Natural killer cell (primary cell): ENCODE measurements around the gene SMAD7. TPM values are rescaled to one million over a fixed set of nuclear protein-coding genes. Genes with fewer than 3 reads are reported as not detected.

Experiments used
- ATAC-seq, 3 donors: fragments of 150-1000 bp in 2 of 3; fragments of 200-7000 bp in 1 of 3; cut with Tn5 transposase; 1 replicate in 1 of 3; 2 replicates in 2 of 3; pipeline ENCODE4 v1.10.0; 2021; ENCODE audit warnings: mild to moderate bottlenecking in 2 of 3, moderate library complexity in 2 of 3
- DNase-seq, 2 donors: peaks; one replicate each; pipeline versions ENCODE4 v3.0.0 to v3.0.0-alpha.2; 2013 to 2021; ENCODE audit warnings: mixed read lengths in 1 of 2
- H3K27ac ChIP-seq: one replicate; pipeline ENCODE4 v1.5.1; 2013; ENCODE audit warnings: mild to moderate bottlenecking, low read length
- H3K27me3 ChIP-seq: one replicate; pipeline ENCODE4 v1.6.1; 2013; ENCODE audit warnings: low read length; ENCODE audit not compliant: control insufficient read depth, insufficient read depth
- H3K36me3 ChIP-seq: one replicate; pipeline ENCODE4 v1.6.1; 2013; ENCODE audit warnings: low read length; ENCODE audit not compliant: control insufficient read depth, insufficient read depth
- H3K4me1 ChIP-seq: one replicate; pipeline ENCODE4 v1.6.1; 2013; ENCODE audit warnings: low read length; ENCODE audit not compliant: control insufficient read depth, insufficient read depth
- H3K4me3 ChIP-seq: one replicate; pipeline ENCODE4 v1.5.1; 2013; ENCODE audit warnings: low read length
- H3K9me3 ChIP-seq: one replicate; pipeline ENCODE4 v1.6.1; 2013; ENCODE audit warnings: low read length; ENCODE audit not compliant: control insufficient read depth, insufficient read depth
- H3K27ac Mint-ChIP-seq, 2 donors: one replicate each; pipeline ENCODE4 v1.8.0; 2022; ENCODE audit warnings: mild to moderate bottlenecking in 2 of 2, mixed read lengths in 2 of 2, moderate library complexity in 1 of 2
- H3K27me3 Mint-ChIP-seq, 2 donors: one replicate each; pipeline ENCODE4 v1.8.0; 2022; ENCODE audit warnings: low read depth in 2 of 2, mixed read lengths in 2 of 2
- H3K36me3 Mint-ChIP-seq: one replicate; pipeline ENCODE4 v1.8.0; 2022; ENCODE audit warnings: mixed read lengths
- H3K4me1 Mint-ChIP-seq, 2 donors: one replicate each; pipeline ENCODE4 v1.8.0; 2022; ENCODE audit warnings: mixed read lengths in 2 of 2
- H3K4me3 Mint-ChIP-seq: one replicate; pipeline ENCODE4 v1.8.0; 2022; ENCODE audit warnings: mild to moderate bottlenecking, moderate library complexity, mixed read lengths
- H3K9me3 Mint-ChIP-seq, 2 donors: one replicate each; pipeline ENCODE4 v1.8.0; 2022; ENCODE audit warnings: mixed read lengths in 2 of 2
- WGBS: methylation state at CpG from one replicate; pipeline ENCODE4 v1.1.7; 2013; ENCODE audit warnings: missing lambda C conversion rate; ENCODE audit not compliant: insufficient coverage; 5-methylcytosine and 5-hydroxymethylcytosine counted together
- intact Hi-C: fragments of 100-400 bp; cut with micrococcal nuclease; formaldehyde crosslinking; loops from one replicate; pipeline ENCODE4 v1.14.2; 2022
- total RNA-seq, 4 donors: library from RNA; stranded (reverse); fragments of 120-200 nt in 1 of 4; gene quantifications; one replicate each; pipeline versions ENCODE4 v1.2.3 to v1.2.4, GENCODE V29; 2013 to 2022
- TF ChIP-seq, protein P1 (sequence below): fragments of 200-600 bp; IDR thresholded peaks from one replicate; pipeline ENCODE4 v1.8.0; 2022; ENCODE audit warnings: antibody characterized with exemption

SMAD7 gene
- total RNA-seq, 3 donors from 2014 or later (not counting 1 experiment from before 2014, with no cell fraction given) = 127 to 204 (median 182) TPM

DNA sequence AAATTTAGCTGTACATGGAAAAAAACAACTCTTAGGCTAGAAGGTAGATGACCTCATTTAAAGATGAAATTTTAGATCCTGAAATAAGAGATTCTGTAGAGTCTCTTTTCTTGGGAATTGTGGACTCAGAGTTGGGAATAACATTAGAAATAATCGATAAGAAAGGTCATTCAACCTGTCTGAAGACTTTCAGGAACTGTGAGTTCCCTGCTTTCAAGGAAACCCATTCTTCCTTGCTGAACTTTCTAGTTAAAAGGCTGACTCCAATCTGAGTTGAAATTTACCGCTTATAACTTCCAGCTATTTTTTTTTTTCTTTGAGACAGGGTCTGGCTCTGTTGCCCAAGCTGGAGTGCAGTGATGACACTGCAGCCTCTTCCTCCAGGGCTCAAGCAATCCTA is 16.8 kb upstream of the SMAD7 start:
- DNase-seq (no peak), ATAC-seq (no peak)
- H3K9me3 ChIP-seq = no peaks in the 10 kb centered on the region
- no peak overlapping the region for H3K27ac ChIP-seq
- Mint-ChIP-seq H3K27me3 (peaks cover 7 to 8% of the 10 kb centered on the region in 2 donors), H3K9me3 (no peaks in the 10 kb centered on the region), H3K4me3 (no peak overlapping the region), H3K36me3 (no peaks in the 10 kb centered on the region), H3K27ac (no peak overlapping the region), H3K4me1 (peaks cover 5 to 7% of the 10 kb centered on the region in 2 donors)
- 93% methylated on average over 2 of the region's 2 CpGs for WGBS
- no peaks in the 10 kb centered on the region for H3K4me1 ChIP-seq
- no peaks in the 10 kb centered on the region for H3K36me3 ChIP-seq
- intact Hi-C loops = no loop called here
- TF ChIP-seq, protein P1, sequence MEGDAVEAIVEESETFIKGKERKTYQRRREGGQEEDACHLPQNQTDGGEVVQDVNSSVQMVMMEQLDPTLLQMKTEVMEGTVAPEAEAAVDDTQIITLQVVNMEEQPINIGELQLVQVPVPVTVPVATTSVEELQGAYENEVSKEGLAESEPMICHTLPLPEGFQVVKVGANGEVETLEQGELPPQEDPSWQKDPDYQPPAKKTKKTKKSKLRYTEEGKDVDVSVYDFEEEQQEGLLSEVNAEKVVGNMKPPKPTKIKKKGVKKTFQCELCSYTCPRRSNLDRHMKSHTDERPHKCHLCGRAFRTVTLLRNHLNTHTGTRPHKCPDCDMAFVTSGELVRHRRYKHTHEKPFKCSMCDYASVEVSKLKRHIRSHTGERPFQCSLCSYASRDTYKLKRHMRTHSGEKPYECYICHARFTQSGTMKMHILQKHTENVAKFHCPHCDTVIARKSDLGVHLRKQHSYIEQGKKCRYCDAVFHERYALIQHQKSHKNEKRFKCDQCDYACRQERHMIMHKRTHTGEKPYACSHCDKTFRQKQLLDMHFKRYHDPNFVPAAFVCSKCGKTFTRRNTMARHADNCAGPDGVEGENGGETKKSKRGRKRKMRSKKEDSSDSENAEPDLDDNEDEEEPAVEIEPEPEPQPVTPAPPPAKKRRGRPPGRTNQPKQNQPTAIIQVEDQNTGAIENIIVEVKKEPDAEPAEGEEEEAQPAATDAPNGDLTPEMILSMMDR = no peak
- H3K27me3 ChIP-seq = no peaks in the 10 kb centered on the region
- no peak overlapping the region for H3K4me3 ChIP-seq

DNA sequence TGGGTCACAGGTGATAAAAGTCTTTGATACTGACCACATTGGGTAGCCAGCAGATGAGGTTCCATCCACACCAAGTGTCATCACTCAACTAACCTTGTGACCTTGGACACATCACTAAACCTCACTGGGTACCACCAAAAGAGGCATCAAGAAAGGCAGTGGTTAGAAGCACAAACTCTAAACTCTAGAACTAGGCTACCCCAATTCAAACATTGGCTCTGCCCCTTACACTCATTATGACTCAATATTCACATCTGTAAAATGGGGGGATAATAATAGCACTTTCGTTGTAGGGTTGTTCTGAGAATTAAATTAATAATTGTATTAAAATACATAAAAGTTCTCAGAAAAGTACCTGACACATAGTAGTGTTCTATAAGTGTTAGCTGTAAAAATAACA is 15.8 kb upstream of the SMAD7 start:
- intact Hi-C loops = no loop called here
- no peaks in the 10 kb centered on the region for H3K4me1 ChIP-seq
- no peak overlapping the region for H3K4me3 ChIP-seq
- Mint-ChIP-seq H3K4me3 (no peak overlapping the region), H3K36me3 (no peaks in the 10 kb centered on the region), H3K4me1 (peaks cover 5 to 7% of the 10 kb centered on the region in 2 donors), H3K27ac (no peak overlapping the region), H3K27me3 (peaks cover 7 to 9% of the 10 kb centered on the region in 2 donors), H3K9me3 (no peaks in the 10 kb centered on the region)
- H3K36me3 ChIP-seq = no peaks in the 10 kb centered on the region
- TF ChIP-seq, protein P1 = no peak
- H3K27ac ChIP-seq = no peak overlapping the region
- no peak for ATAC-seq
- H3K9me3 ChIP-seq = no peaks in the 10 kb centered on the region
- DNase-seq = no peak
- WGBS = no CpG with 5 or more reads among the region's 1 CpG
- no peaks in the 10 kb centered on the region for H3K27me3 ChIP-seq

DNA sequence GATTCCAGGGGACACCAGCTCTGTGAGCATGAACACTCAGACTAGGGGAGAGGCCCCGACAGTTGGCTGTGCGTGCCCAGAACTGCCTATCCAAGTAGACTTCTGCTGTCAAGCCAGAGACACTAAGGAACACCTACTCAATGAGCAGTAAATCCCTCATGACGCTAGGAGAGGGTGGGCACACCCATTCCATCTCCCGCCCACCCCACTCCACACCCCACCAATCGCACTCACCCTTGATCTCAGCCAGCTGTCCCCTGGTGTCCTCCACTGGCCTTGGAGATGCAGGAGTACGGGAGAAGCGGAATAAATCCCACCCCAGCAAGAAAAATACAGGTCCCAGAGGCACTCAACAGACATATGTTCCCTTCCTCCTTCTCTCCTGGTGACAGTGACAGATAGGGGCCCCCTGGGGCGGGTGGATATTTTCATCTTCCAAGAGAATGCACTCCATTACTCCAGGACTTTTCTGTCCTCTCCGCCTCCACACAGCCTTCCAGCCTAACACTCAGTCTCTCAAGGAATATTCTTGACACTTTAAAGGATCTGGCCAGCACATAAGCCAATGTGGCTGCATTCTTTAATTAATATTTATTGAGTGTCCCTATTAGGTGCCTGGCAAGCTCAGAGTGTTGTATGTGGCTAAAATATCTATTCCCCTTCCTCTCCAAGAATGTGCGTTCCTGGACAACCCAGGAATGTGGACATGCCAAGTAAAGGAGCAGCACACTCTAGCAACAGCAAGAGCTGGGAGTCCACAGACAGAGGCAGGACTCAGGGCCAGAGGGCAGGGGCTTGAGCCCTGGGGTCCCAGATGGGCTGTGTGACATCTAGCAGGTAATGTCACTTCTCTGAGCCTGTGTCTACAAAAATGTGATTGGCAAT is 13.1 kb upstream of the SMAD7 start:
- no peak overlapping the region for H3K4me3 Mint-ChIP-seq
- no peaks in the 10 kb centered on the region for H3K36me3 ChIP-seq
- no peaks in the 10 kb centered on the region for H3K27me3 ChIP-seq
- peak in 1 of 3 donors; percentile 24 for ATAC-seq
- peaks cover 7 to 12% of the 10 kb centered on the region in 2 donors for H3K27me3 Mint-ChIP-seq
- no peaks in the 10 kb centered on the region for H3K9me3 Mint-ChIP-seq
- H3K4me1 Mint-ChIP-seq = peaks cover 5 to 7% of the 10 kb centered on the region in 2 donors
- intact Hi-C loops = no loop called here
- no peak overlapping the region for H3K27ac Mint-ChIP-seq
- WGBS = 82% methylated on average over 10 of the region's 10 CpGs
- H3K4me1 ChIP-seq = no peaks in the 10 kb centered on the region
- H3K27ac ChIP-seq = no peak overlapping the region
- no peak overlapping the region for H3K4me3 ChIP-seq
- no peak for DNase-seq
- TF ChIP-seq, protein P1 = no peak
- H3K36me3 Mint-ChIP-seq = no peaks in the 10 kb centered on the region
- no peaks in the 10 kb centered on the region for H3K9me3 ChIP-seq
